H1 (cell line): Measurements from ENCODE around the gene MARK1. TPM values are rescaled to one million over a fixed set of nuclear protein-coding genes. Genes with fewer than 3 reads are reported as not detected.

Experiments used
- CTCF ChIA-PET: fragments of 300-600 bp; sonication (Branson Sonifier 250); formaldehyde crosslinking; loops from one replicate; lab custom pipeline; 2021; ENCODE audit not compliant: partially characterized antibody; lab: Charles Lee
- POLR2A ChIA-PET: fragments of 300-600 bp; sonication (Branson Sonifier 250); formaldehyde crosslinking; loops from one replicate; lab custom pipeline; 2021; ENCODE audit warnings: inconsistent platforms; ENCODE audit not compliant: partially characterized antibody; lab: Charles Lee
- DNase-seq, 2 experiments: peaks; one replicate each; pipeline versions ENCODE4 v3.0.0 to v3.0.0-alpha.2; 2010 to 2022; ENCODE audit warnings: low spot score in 2 of 2, low read depth in 1 of 2, mixed read lengths in 1 of 2
- FAIRE-seq: peaks from 2 replicates; lab custom pipeline; 2011; peaks lifted over from hg19 to GRCh38; lab: Jason Lieb, UNC
- H2AFZ ChIP-seq: 2 replicates; pipeline ENCODE4 v1.8.1; 2012; ENCODE audit warnings: low read length, inconsistent platforms
- H2AK5ac ChIP-seq: 2 replicates; pipeline ENCODE4 v1.6.1; 2013; ENCODE audit warnings: low read depth, low read length
- H2BK120ac ChIP-seq: replicated peaks from 2 replicates; pipeline ENCODE3; 2013; ENCODE audit warnings: low read depth, low read length, inconsistent platforms
- H2BK12ac ChIP-seq: 2 replicates; pipeline ENCODE4 v1.6.1; 2013; ENCODE audit warnings: low read depth, low read length
- H2BK15ac ChIP-seq: 2 replicates; pipeline ENCODE4 v1.6.1; 2013; ENCODE audit warnings: low read length
- H2BK20ac ChIP-seq: 2 replicates; pipeline ENCODE4 v1.6.1; 2013; ENCODE audit warnings: low read length
- H2BK5ac ChIP-seq: 2 replicates; pipeline ENCODE4 v1.6.1; 2013; ENCODE audit warnings: low read depth, low read length
- H3K14ac ChIP-seq: 2 replicates; pipeline ENCODE4 v1.6.1; 2013; ENCODE audit warnings: inconsistent platforms; ENCODE audit not compliant: insufficient read length
- H3K18ac ChIP-seq: 2 replicates; pipeline ENCODE4 v1.6.1; 2013; ENCODE audit warnings: low read length; ENCODE audit errors: extremely low read depth
- H3K23ac ChIP-seq: 2 replicates; pipeline ENCODE4 v1.6.1; 2013; ENCODE audit warnings: inconsistent platforms; ENCODE audit not compliant: insufficient read length
- H3K23me2 ChIP-seq: 2 replicates; pipeline ENCODE4 v1.6.1; 2013; ENCODE audit warnings: low read depth, low read length
- H3K27ac ChIP-seq: 2 replicates; pipeline ENCODE4 v1.6.1; 2011; ENCODE audit warnings: low read depth, low read length, inconsistent platforms
- H3K27me3 ChIP-seq, 4 experiments: replicated peaks in 1 of 4; 1 replicate in 1 of 4; 2 replicates in 3 of 4; pipeline versions ENCODE4 v1.6.1 to v1.8.1; 2011 to 2013; ENCODE audit warnings: low read length in 3 of 4, mild to moderate bottlenecking in 3 of 4, inconsistent platforms in 2 of 4, mixed read lengths in 2 of 4, moderate library complexity in 1 of 4; ENCODE audit not compliant: control insufficient read depth in 3 of 4, insufficient read depth in 3 of 4; ENCODE audit errors: extremely low read depth in 1 of 4
- H3K36me3 ChIP-seq, 4 experiments: 2 replicates each; pipeline versions ENCODE4 v1.6.1 to v1.8.1; 2011 to 2013; ENCODE audit warnings: mild to moderate bottlenecking in 4 of 4, low read length in 3 of 4, moderate library complexity in 2 of 4, control low read depth in 1 of 4, inconsistent platforms in 1 of 4; ENCODE audit not compliant: insufficient read depth in 4 of 4, control insufficient read depth in 2 of 4
- H3K4ac ChIP-seq: replicated peaks from 2 replicates; pipeline ENCODE3; 2013; ENCODE audit warnings: low read length, low read depth, mixed read lengths, inconsistent platforms; ENCODE audit not compliant: insufficient read length
- H3K4me1 ChIP-seq, 4 experiments: replicated peaks in 1 of 4; 1 replicate in 1 of 4; 2 replicates in 3 of 4; pipeline versions ENCODE4 v1.6.1 to v1.8.1; 2011 to 2013; ENCODE audit warnings: low read length in 3 of 4, inconsistent platforms in 2 of 4, mixed read lengths in 1 of 4; ENCODE audit not compliant: insufficient read depth in 4 of 4, control insufficient read depth in 3 of 4
- H3K4me2 ChIP-seq, 2 experiments: 2 replicates each; pipeline versions ENCODE4 v1.6.1 to v1.8.1; 2011 to 2013; ENCODE audit warnings: low read depth in 2 of 2, low read length in 2 of 2, control low read depth in 1 of 2, inconsistent platforms in 1 of 2, mild to moderate bottlenecking in 1 of 2; ENCODE audit not compliant: insufficient read depth in 1 of 2
- H3K4me3 ChIP-seq, 4 experiments: fragments of 200-600, 300-600 bp in 1 of 4; sonication (generic), shearing (Covaris generic), sonication (Bioruptor Twin) in 1 of 4; 2 replicates each; pipeline versions ENCODE4 v1.5.1 to v1.8.1; 2011 to 2016; ENCODE audit warnings: low read length in 4 of 4, low read depth in 3 of 4, control low read depth in 2 of 4, inconsistent platforms in 2 of 4, mild to moderate bottlenecking in 2 of 4, mixed read lengths in 1 of 4, moderate library complexity in 1 of 4; ENCODE audit not compliant: insufficient read depth in 2 of 4; ENCODE audit errors: extremely low read depth in 1 of 4
- H3K56ac ChIP-seq: replicated peaks from 2 replicates; pipeline ENCODE3; 2013; ENCODE audit warnings: low read depth, mild to moderate bottlenecking, mixed read lengths, low read length, inconsistent platforms; ENCODE audit not compliant: insufficient read length
- H3K79me1 ChIP-seq: 2 replicates; pipeline ENCODE4 v1.6.1; 2013; ENCODE audit warnings: low read depth, low read length, control low read depth
- H3K79me2 ChIP-seq, 2 experiments: 2 replicates each; pipeline versions ENCODE4 v1.6.1 to v1.8.1; 2012 to 2013; ENCODE audit warnings: low read length in 2 of 2, mild to moderate bottlenecking in 2 of 2, inconsistent platforms in 1 of 2; ENCODE audit not compliant: insufficient read depth in 2 of 2, control insufficient read depth in 1 of 2
- H3K9ac ChIP-seq, 4 experiments: replicated peaks in 1 of 4; 1 replicate in 1 of 4; 2 replicates in 3 of 4; pipeline versions ENCODE4 v1.6.1 to v1.8.1; 2011 to 2013; ENCODE audit warnings: low read depth in 3 of 4, low read length in 3 of 4, control low read depth in 2 of 4, mild to moderate bottlenecking in 2 of 4, moderate library complexity in 2 of 4, inconsistent platforms in 1 of 4; ENCODE audit errors: extremely low read depth in 1 of 4
- H3K9me3 ChIP-seq, 2 experiments: 2 replicates each; pipeline versions ENCODE4 v1.6.1 to v1.8.1; 2012 to 2013; ENCODE audit warnings: mild to moderate bottlenecking in 2 of 2, moderate library complexity in 2 of 2, control low read depth in 1 of 2, inconsistent platforms in 1 of 2, low read depth in 1 of 2, low read length in 1 of 2, mixed read lengths in 1 of 2; ENCODE audit not compliant: insufficient read depth in 2 of 2
- H4K20me1 ChIP-seq, 2 experiments: replicated peaks in 1 of 2; 2 replicates each; pipeline versions ENCODE3 to v1.8.1; 2011 to 2013; ENCODE audit warnings: inconsistent platforms in 2 of 2, low read length in 2 of 2, mild to moderate bottlenecking in 1 of 2; ENCODE audit not compliant: insufficient read depth in 2 of 2, control insufficient read depth in 1 of 2
- H4K5ac ChIP-seq: 2 replicates; pipeline ENCODE4 v1.6.1; 2013; ENCODE audit warnings: low read length, low read depth, mixed read lengths, inconsistent platforms; ENCODE audit not compliant: insufficient read length
- H4K8ac ChIP-seq: 2 replicates; pipeline ENCODE4 v1.8.0; 2013; ENCODE audit warnings: mild to moderate bottlenecking, moderate library complexity, low read length, inconsistent platforms; ENCODE audit not compliant: insufficient read depth; ENCODE audit errors: extremely low read depth
- H4K91ac ChIP-seq: replicated peaks from 2 replicates; pipeline ENCODE3; 2013; ENCODE audit warnings: low read length, mixed read lengths, inconsistent platforms; ENCODE audit not compliant: insufficient read length
- CBX8 ChIP-seq: fragments of 300-800, 300-1000 bp; sonication (generic); IDR thresholded peaks from 2 replicates; pipeline ENCODE4 v1.7.1; 2016; ENCODE audit warnings: low read depth, low read length, borderline replicate concordance
- EP300 ChIP-seq, 2 experiments: IDR thresholded peaks; 1 replicate in 1 of 2; 2 replicates in 1 of 2; pipeline ENCODE4 v1.6.1; 2011 to 2012; ENCODE audit warnings: low read depth in 2 of 2, low read length in 2 of 2, mild to moderate bottlenecking in 2 of 2, borderline replicate concordance in 1 of 2, inconsistent platforms in 1 of 2, moderate library complexity in 1 of 2
- NRF1 ChIP-seq: IDR thresholded peaks from 2 replicates; pipeline ENCODE4 v1.6.1; 2011; ENCODE audit warnings: mild to moderate bottlenecking, low read depth, low read length, improper control_type of control experiment
- RNF2 ChIP-seq: fragments of 200-900, 300-1000 bp; sonication (generic); IDR thresholded peaks from 2 replicates; pipeline ENCODE4 v1.7.1; 2016; ENCODE audit warnings: borderline replicate concordance, low read depth, mild to moderate bottlenecking, antibody characterized with exemption, low read length; ENCODE audit not compliant: poor library complexity, severe bottlenecking; ENCODE audit errors: missing control alignments
- SP1 ChIP-seq: IDR thresholded peaks from 2 replicates; pipeline ENCODE4 v1.6.1; 2011; ENCODE audit warnings: low read depth, low read length
- TBP ChIP-seq: IDR thresholded peaks from 2 replicates; pipeline ENCODE4 v1.6.1; 2011; ENCODE audit warnings: low read depth, low read length, improper control_type of control experiment
- YY1 ChIP-seq: IDR thresholded peaks from 2 replicates; pipeline ENCODE4 v1.6.1; 2011; ENCODE audit warnings: low read depth, mild to moderate bottlenecking, low read length
- WGBS, 2 experiments: shearing (Covaris generic) in 1 of 2; methylation state at CpG; one replicate each; pipeline versions ENCODE4 v1.1.6 to v1.1.7; 2013 to 2015; ENCODE audit warnings: low lambda C conversion rate in 2 of 2, mixed read lengths in 2 of 2, inconsistent platforms in 1 of 2, low coverage in 1 of 2, missing lambda C conversion rate in 1 of 2; ENCODE audit not compliant: insufficient replicate concordance in 2 of 2, insufficient coverage in 1 of 2, insufficient read length in 1 of 2; ENCODE audit errors: extremely low coverage in 1 of 2, missing lambda C conversion rate in 1 of 2; 5-methylcytosine and 5-hydroxymethylcytosine counted together
- polyA plus RNA-seq, 7 experiments: library from polyadenylated mRNA; depleted of rRNA in 3 of 7; stranded (reverse) in 5 of 7; unstranded in 2 of 7; fragments of >200 nt in 5 of 7; fragments of 200-250 nt in 2 of 7; gene quantifications; 1 replicate in 5 of 7; 2 replicates in 1 of 7; 4 replicates in 1 of 7; pipeline versions ENCODE4 v1.2.1 to v1.2.3, GENCODE V29; 2011 to 2013; ENCODE audit warnings: missing spikeins in 2 of 7, mixed read lengths in 2 of 7
- total RNA-seq: library from RNA; stranded (reverse); fragmentation: NEBNext Ultra II Directional; extraction: Animal tissue kit (Norgen Biotek cat#: 25700); gene quantifications from 2 replicates; pipeline ENCODE4 v1.2.1, GENCODE V29; 2021
- TF ChIP-seq, protein P1 (sequence below): IDR thresholded peaks from 2 replicates; pipeline ENCODE4 v1.6.1; 2011; ENCODE audit warnings: low read depth, mild to moderate bottlenecking, low read length; ENCODE audit not compliant: insufficient read depth
- TF ChIP-seq, protein P2 (sequence below): IDR thresholded peaks from 2 replicates; pipeline ENCODE4 v1.6.1; 2012; ENCODE audit warnings: inconsistent platforms

The MARK1 gene
- total and polyA plus RNA-seq, 2 of the 8 experiments (the other 6 are each of a cell fraction or from before 2014, with no cell fraction given): 5.5 to 20.5 TPM

DNA sequence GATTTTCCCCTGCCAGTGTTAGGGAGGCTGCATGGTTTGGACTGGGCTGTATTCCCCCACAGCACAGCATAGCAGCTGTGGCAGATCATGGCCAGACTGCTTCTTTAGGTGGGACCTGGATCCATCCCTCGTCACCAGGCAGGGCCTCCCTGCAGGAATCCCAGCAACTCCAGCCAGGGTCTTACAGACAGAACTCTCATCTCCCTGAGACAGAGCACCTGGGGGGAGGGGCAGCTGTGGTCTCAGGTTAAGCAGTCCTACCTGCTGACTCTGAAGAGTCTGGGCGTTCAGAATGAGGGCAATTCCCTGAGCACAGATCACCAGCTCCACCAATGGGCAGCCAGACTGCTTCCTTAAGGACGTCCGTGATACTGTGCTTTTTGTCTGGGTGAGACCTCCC is 114.3 kb downstream of the MARK1 start:
- TF ChIP-seq RNF2 (no peak), YY1 (no peak), NRF1 (no peak), SP1 (no peak), CBX8 (no peak), TBP (no peak), EP300 (IDR thresholded peaks at IDR 0.05; ENCODE audit: borderline replicate concordance in 1 of 2, low read depth in 2 of 2, low read length in 2 of 2) (no peak)
- TF ChIP-seq, protein P1, sequence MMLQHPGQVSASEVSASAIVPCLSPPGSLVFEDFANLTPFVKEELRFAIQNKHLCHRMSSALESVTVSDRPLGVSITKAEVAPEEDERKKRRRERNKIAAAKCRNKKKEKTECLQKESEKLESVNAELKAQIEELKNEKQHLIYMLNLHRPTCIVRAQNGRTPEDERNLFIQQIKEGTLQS: no peak
- TF ChIP-seq, protein P2, sequence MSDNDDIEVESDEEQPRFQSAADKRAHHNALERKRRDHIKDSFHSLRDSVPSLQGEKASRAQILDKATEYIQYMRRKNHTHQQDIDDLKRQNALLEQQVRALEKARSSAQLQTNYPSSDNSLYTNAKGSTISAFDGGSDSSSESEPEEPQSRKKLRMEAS: no peak
- Histone ChIP-seq H3K23me2 (no peaks in the 10 kb centered on the region), H4K20me1 (no peaks in the 10 kb centered on the region), H2BK12ac (no peak overlapping the region), H3K27ac (no peak overlapping the region), H3K4me2 (no peak overlapping the region), H2BK5ac (no peak overlapping the region), H3K9me3 (peaks cover 3 to 6% of the 10 kb centered on the region in 2 experiments; a peak in 2 of 4 replicates), H3K9ac (no peak overlapping the region), H3K79me2 (no peaks in the 10 kb centered on the region), H3K14ac (no peak overlapping the region), H3K18ac (no peak overlapping the region; the same call in 1 of the 2 replicates), H2BK120ac (no peak overlapping the region), H4K5ac (no peak overlapping the region), H2AFZ (no peak overlapping the region), H3K23ac (no peak overlapping the region), H3K79me1 (no peaks in the 10 kb centered on the region), H4K91ac (no peak overlapping the region), H2BK20ac (no peak overlapping the region), H3K4ac (no peak overlapping the region), H2AK5ac (no peak overlapping the region), H3K4me1 (0 out of 7 replicates have a peak, but pooled peaks cover 0 to 3% (median 0%) of the 10 kb centered on the region in 4 experiments), H4K8ac (no peak overlapping the region), H3K36me3 (peaks cover 0 to 26% (median 8%) of the 10 kb centered on the region in 4 experiments; a peak in 3 of 8 replicates), H3K27me3 (no peaks in the 10 kb centered on the region), H3K56ac (no peak overlapping the region), H2BK15ac (no peak overlapping the region), H3K4me3 (no peak overlapping the region)
- ChIA-PET CTCF (interaction anchor here (0.6 to 1.6 kb wide), 2 partner anchors 11 to 25 kb away, joined by 3 to 4 read pairs; no protein-coding TSS in a partner anchor), POLR2A (no interaction called here)
- WGBS, 2 experiments: 86% methylated on average over 4 of the region's 4 CpGs; no CpG with 5 or more reads in 1 of the 2 experiments
- no peak for DNase-seq
- FAIRE-seq: no peak
